Transverse colon (tissue), 4 donors: Measurements from ENCODE around the gene RRP1B.

Experiments
- POLR2A ChIP-seq: fragments of 450-650 bp; IDR thresholded peaks from one replicate; pipeline ENCODE4 v1.6.1; 2016; ENCODE audit warnings: antibody characterized with exemption, mild to moderate bottlenecking, moderate library complexity
- POLR2AphosphoS5 ChIP-seq, 3 donors: sonication (generic); formaldehyde crosslinking; IDR thresholded peaks; one replicate each; pipeline ENCODE4 v1.6.1; 2016; ENCODE audit warnings: antibody characterized with exemption in 3 of 3
- TF ChIP-seq, protein P1 (sequence below), 5 experiments: fragments of 200-600 bp in 3 of 5; fragments of 450-650 bp in 2 of 5; sonication (generic) in 3 of 5; IDR thresholded peaks; 1 replicate in 2 of 5; 2 replicates in 3 of 5; pipeline ENCODE4 v1.5.1; 2016 to 2017; ENCODE audit warnings: antibody characterized with exemption in 5 of 5, inconsistent platforms in 3 of 5, mild to moderate bottlenecking in 2 of 5, moderate library complexity in 1 of 5

DNA sequence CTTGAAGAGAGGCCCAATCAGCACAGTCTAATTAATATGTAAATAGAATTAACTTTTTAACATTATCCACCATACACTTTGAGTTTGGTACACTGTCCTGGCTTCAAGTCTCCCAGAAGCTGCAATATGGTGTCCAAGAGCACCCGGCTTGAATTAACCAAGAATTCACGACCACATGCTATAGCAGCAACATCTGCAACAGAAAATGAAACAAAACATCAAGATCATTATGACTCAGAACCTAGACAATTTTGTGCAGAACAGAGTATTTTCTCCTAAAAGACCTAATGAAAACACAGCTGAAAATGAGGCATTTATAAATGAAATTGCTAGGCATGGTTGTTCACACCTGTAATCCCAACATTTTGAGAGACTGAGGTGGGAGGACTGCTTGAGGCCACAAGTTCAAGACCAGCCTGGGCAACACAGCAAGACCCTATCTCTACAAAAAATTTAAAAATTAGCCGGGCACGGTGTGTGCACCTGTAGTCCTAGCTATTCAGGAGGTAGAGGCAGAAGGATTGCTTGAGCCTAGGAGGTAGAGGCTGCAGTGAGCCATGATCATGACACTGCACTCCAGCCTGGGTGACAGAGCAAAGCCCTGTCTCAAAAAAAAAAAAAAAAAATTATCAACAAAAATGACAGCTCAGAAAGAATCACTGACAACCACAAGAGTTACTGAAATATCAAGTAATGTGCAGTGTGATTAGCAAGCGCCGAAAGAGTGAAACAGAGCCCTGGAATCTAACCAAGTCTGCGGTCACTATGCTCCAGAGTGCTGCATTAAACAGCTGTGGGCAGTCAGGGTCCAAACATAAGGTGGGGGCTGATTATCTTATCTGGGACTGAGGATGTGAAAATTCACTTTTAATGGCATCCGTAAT, 45.4 kb upstream of the RRP1B start:
- TF ChIP-seq, protein P1, sequence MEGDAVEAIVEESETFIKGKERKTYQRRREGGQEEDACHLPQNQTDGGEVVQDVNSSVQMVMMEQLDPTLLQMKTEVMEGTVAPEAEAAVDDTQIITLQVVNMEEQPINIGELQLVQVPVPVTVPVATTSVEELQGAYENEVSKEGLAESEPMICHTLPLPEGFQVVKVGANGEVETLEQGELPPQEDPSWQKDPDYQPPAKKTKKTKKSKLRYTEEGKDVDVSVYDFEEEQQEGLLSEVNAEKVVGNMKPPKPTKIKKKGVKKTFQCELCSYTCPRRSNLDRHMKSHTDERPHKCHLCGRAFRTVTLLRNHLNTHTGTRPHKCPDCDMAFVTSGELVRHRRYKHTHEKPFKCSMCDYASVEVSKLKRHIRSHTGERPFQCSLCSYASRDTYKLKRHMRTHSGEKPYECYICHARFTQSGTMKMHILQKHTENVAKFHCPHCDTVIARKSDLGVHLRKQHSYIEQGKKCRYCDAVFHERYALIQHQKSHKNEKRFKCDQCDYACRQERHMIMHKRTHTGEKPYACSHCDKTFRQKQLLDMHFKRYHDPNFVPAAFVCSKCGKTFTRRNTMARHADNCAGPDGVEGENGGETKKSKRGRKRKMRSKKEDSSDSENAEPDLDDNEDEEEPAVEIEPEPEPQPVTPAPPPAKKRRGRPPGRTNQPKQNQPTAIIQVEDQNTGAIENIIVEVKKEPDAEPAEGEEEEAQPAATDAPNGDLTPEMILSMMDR (IDR thresholded peaks at IDR 0.05), result no peak
- TF ChIP-seq POLR2AphosphoS5 (IDR thresholded peaks at IDR 0.05), result no peak
- no peak for TF ChIP-seq POLR2A
